Measurements from ENCODE around the gene PPP3R1. TPM values are rescaled to one million over a fixed set of nuclear protein-coding genes. Genes with fewer than 3 reads are reported as not detected.

Gene PPP3R1
- total and polyA plus RNA-seq, 9 of the 15 experiments (the other 6 are each of a cell fraction or from before 2014, with no cell fraction given) = 3.7 to 70.0 (median 24.8) TPM

DNA sequence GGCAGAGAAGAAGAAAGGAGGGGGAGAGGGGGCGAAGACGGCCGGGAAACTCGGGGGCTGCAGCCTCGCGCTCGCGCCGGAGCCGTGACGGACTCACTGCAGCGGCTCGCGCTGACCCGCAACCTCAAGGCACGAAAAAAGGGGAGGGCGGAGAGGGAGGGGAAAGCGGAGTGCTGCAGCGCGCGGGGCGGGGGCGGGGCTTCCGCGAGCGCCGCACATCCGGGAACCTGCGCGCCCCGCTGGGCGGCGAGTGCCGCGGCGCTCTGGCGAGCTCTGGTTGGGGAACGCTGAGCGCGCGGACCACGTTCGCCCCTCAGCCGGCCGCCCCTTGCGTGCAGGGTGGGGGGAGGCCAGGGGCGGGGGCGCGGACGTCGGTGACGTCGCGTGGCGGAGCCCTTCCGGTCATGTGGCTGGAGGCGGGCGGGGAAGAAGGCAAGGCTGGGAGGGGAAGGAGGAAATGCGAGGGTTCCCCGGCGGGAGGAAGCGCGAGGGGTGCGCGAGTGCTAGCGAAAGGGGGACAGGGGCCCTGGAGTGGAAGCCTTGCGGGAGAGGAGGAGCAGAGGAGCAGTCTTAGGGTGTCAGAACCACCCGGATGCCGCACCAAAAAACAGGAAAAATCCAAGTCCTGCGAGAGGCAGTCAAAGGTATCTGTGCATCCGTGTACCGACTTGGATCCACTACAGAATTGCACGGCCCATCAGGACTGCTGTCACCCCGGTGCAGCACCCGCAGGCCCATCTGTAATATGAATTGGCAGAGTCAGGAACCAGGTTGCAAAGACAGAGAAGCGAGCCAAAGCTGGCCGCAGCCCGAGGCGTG, at the start of gene PPP3R1 (continued):
- TF ChIP-seq, protein P1, sequence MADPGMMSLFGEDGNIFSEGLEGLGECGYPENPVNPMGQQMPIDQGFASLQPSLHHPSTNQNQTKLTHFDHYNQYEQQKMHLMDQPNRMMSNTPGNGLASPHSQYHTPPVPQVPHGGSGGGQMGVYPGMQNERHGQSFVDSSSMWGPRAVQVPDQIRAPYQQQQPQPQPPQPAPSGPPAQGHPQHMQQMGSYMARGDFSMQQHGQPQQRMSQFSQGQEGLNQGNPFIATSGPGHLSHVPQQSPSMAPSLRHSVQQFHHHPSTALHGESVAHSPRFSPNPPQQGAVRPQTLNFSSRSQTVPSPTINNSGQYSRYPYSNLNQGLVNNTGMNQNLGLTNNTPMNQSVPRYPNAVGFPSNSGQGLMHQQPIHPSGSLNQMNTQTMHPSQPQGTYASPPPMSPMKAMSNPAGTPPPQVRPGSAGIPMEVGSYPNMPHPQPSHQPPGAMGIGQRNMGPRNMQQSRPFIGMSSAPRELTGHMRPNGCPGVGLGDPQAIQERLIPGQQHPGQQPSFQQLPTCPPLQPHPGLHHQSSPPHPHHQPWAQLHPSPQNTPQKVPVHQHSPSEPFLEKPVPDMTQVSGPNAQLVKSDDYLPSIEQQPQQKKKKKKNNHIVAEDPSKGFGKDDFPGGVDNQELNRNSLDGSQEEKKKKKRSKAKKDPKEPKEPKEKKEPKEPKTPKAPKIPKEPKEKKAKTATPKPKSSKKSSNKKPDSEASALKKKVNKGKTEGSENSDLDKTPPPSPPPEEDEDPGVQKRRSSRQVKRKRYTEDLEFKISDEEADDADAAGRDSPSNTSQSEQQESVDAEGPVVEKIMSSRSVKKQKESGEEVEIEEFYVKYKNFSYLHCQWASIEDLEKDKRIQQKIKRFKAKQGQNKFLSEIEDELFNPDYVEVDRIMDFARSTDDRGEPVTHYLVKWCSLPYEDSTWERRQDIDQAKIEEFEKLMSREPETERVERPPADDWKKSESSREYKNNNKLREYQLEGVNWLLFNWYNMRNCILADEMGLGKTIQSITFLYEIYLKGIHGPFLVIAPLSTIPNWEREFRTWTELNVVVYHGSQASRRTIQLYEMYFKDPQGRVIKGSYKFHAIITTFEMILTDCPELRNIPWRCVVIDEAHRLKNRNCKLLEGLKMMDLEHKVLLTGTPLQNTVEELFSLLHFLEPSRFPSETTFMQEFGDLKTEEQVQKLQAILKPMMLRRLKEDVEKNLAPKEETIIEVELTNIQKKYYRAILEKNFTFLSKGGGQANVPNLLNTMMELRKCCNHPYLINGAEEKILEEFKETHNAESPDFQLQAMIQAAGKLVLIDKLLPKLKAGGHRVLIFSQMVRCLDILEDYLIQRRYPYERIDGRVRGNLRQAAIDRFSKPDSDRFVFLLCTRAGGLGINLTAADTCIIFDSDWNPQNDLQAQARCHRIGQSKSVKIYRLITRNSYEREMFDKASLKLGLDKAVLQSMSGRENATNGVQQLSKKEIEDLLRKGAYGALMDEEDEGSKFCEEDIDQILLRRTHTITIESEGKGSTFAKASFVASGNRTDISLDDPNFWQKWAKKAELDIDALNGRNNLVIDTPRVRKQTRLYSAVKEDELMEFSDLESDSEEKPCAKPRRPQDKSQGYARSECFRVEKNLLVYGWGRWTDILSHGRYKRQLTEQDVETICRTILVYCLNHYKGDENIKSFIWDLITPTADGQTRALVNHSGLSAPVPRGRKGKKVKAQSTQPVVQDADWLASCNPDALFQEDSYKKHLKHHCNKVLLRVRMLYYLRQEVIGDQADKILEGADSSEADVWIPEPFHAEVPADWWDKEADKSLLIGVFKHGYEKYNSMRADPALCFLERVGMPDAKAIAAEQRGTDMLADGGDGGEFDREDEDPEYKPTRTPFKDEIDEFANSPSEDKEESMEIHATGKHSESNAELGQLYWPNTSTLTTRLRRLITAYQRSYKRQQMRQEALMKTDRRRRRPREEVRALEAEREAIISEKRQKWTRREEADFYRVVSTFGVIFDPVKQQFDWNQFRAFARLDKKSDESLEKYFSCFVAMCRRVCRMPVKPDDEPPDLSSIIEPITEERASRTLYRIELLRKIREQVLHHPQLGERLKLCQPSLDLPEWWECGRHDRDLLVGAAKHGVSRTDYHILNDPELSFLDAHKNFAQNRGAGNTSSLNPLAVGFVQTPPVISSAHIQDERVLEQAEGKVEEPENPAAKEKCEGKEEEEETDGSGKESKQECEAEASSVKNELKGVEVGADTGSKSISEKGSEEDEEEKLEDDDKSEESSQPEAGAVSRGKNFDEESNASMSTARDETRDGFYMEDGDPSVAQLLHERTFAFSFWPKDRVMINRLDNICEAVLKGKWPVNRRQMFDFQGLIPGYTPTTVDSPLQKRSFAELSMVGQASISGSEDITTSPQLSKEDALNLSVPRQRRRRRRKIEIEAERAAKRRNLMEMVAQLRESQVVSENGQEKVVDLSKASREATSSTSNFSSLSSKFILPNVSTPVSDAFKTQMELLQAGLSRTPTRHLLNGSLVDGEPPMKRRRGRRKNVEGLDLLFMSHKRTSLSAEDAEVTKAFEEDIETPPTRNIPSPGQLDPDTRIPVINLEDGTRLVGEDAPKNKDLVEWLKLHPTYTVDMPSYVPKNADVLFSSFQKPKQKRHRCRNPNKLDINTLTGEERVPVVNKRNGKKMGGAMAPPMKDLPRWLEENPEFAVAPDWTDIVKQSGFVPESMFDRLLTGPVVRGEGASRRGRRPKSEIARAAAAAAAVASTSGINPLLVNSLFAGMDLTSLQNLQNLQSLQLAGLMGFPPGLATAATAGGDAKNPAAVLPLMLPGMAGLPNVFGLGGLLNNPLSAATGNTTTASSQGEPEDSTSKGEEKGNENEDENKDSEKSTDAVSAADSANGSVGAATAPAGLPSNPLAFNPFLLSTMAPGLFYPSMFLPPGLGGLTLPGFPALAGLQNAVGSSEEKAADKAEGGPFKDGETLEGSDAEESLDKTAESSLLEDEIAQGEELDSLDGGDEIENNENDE (IDR thresholded peaks at IDR 0.05; ENCODE audit: low read depth, low read length) = no peak
- TF ChIP-seq ZNF274 (IDR thresholded peaks at IDR 0.05; ENCODE audit: borderline replicate concordance, low read depth, low read length) (no peak), SMARCC2 (IDR thresholded peaks at IDR 0.05; ENCODE audit: low read depth) (no peak), FOXK1 (CRISPR knock-in tag; IDR thresholded peaks at IDR 0.05; ENCODE audit: borderline replicate concordance) (no peak), L3MBTL2 (IDR thresholded peaks at IDR 0.05) (peak; percentile 75), LCOR (CRISPR knock-in tag; IDR thresholded peaks at IDR 0.05) (no peak), ZNF23 (CRISPR knock-in tag; IDR thresholded peaks at IDR 0.05) (no peak), STAT5B (CRISPR knock-in tag; IDR thresholded peaks at IDR 0.05) (no peak), ZBED1 (IDR thresholded peaks at IDR 0.05) (no peak)
- TF ChIP-seq, protein P2, sequence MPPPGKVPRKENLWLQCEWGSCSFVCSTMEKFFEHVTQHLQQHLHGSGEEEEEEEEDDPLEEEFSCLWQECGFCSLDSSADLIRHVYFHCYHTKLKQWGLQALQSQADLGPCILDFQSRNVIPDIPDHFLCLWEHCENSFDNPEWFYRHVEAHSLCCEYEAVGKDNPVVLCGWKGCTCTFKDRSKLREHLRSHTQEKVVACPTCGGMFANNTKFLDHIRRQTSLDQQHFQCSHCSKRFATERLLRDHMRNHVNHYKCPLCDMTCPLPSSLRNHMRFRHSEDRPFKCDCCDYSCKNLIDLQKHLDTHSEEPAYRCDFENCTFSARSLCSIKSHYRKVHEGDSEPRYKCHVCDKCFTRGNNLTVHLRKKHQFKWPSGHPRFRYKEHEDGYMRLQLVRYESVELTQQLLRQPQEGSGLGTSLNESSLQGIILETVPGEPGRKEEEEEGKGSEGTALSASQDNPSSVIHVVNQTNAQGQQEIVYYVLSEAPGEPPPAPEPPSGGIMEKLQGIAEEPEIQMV (tag; conservative IDR thresholded peaks at IDR 0.05; ENCODE audit: low read depth) = 0 out of 2 replicates have a peak, but pooled peaks have one; percentile 32
- TF ChIP-seq, protein P3, sequence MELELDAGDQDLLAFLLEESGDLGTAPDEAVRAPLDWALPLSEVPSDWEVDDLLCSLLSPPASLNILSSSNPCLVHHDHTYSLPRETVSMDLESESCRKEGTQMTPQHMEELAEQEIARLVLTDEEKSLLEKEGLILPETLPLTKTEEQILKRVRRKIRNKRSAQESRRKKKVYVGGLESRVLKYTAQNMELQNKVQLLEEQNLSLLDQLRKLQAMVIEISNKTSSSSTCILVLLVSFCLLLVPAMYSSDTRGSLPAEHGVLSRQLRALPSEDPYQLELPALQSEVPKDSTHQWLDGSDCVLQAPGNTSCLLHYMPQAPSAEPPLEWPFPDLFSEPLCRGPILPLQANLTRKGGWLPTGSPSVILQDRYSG (tag; conservative IDR thresholded peaks at IDR 0.05; ENCODE audit: low read depth) = no peak

Data from K562 (cell line).